Vagina (tissue), 2 donors: ENCODE data around the gene HOXD13.

Experiments used
- POLR2AphosphoS5 ChIP-seq, 2 donors: sonication (generic); formaldehyde crosslinking; IDR thresholded peaks; one replicate each; pipeline ENCODE4 v1.9.0; 2017; ENCODE audit warnings: antibody characterized with exemption in 2 of 2, mild to moderate bottlenecking in 2 of 2, low read depth in 1 of 2; ENCODE audit not compliant: insufficient read depth in 1 of 2
- TF ChIP-seq, protein P1 (sequence below), 3 experiments: fragments of 450-650 bp in 2 of 3; fragments of 200-600 bp in 1 of 3; sonication (generic) in 1 of 3; IDR thresholded peaks; one replicate each; pipeline ENCODE4 v1.5.1; 2017 to 2019; ENCODE audit warnings: antibody characterized with exemption in 3 of 3, mild to moderate bottlenecking in 2 of 3, moderate library complexity in 2 of 3

- TF ChIP-seq, protein P1, sequence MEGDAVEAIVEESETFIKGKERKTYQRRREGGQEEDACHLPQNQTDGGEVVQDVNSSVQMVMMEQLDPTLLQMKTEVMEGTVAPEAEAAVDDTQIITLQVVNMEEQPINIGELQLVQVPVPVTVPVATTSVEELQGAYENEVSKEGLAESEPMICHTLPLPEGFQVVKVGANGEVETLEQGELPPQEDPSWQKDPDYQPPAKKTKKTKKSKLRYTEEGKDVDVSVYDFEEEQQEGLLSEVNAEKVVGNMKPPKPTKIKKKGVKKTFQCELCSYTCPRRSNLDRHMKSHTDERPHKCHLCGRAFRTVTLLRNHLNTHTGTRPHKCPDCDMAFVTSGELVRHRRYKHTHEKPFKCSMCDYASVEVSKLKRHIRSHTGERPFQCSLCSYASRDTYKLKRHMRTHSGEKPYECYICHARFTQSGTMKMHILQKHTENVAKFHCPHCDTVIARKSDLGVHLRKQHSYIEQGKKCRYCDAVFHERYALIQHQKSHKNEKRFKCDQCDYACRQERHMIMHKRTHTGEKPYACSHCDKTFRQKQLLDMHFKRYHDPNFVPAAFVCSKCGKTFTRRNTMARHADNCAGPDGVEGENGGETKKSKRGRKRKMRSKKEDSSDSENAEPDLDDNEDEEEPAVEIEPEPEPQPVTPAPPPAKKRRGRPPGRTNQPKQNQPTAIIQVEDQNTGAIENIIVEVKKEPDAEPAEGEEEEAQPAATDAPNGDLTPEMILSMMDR (IDR thresholded peaks at IDR 0.05) = no peak
- TF ChIP-seq POLR2AphosphoS5 (IDR thresholded peaks at IDR 0.05; ENCODE audit: insufficient read depth in 1 of 2, low read depth in 1 of 2) = no peak
These were observed 22.6 kb downstream of the HOXD13 start for GRCh38 chr2:176114930-176115625.
